Gastrocnemius medialis (tissue), 4 donors: ENCODE data around the gene FAM78B. TPM values are rescaled to one million over a fixed set of nuclear protein-coding genes. Genes with fewer than 3 reads are reported as not detected.

Source experiments
- ATAC-seq, 2 donors: fragments of 150-250 bp; one replicate each; pipeline ENCODE4 v1.9.1; 2016
- DNase-seq, 2 donors: peaks; one replicate each; pipeline ENCODE4 v3.0.0-alpha.2; 2019
- H3K27ac ChIP-seq, 4 donors: fragments of 200-600 bp; sonication (generic); 1 replicate in 1 of 4; 2 replicates in 3 of 4; pipeline ENCODE4 v1.5.1; 2016 to 2018; ENCODE audit warnings: mild to moderate bottlenecking in 2 of 4, moderate library complexity in 1 of 4
- H3K27me3 ChIP-seq, 3 donors: fragments of 200-600 bp; sonication (generic) in 2 of 3; 1 replicate in 1 of 3; 2 replicates in 2 of 3; pipeline versions ENCODE4 v1.5.1 to v1.6.0; 2016 to 2019; ENCODE audit warnings: mild to moderate bottlenecking in 1 of 3, moderate library complexity in 1 of 3
- H3K36me3 ChIP-seq, 2 donors: fragments of 200-600 bp; sonication (generic) in 1 of 2; one replicate each; pipeline ENCODE4 v1.5.1; 2017 to 2018
- H3K4me1 ChIP-seq, 2 donors: fragments of 200-600 bp; sonication (generic) in 1 of 2; one replicate each; pipeline ENCODE4 v1.5.1; 2016 to 2017; ENCODE audit warnings: mild to moderate bottlenecking in 2 of 2
- H3K4me3 ChIP-seq, 4 donors: fragments of 200-600 bp; sonication (generic) in 3 of 4; 1 replicate in 1 of 4; 2 replicates in 3 of 4; pipeline ENCODE4 v1.5.1; 2016 to 2019; ENCODE audit warnings: mild to moderate bottlenecking in 2 of 4
- H3K9me3 ChIP-seq, 3 donors: fragments of 200-600 bp; sonication (generic) in 2 of 3; 1 replicate in 1 of 3; 2 replicates in 2 of 3; pipeline ENCODE4 v1.5.1; 2016 to 2019
- POLR2A ChIP-seq, 2 donors: fragments of 450-650 bp; IDR thresholded peaks; one replicate each; pipeline ENCODE4 v1.6.1; 2017; ENCODE audit warnings: antibody characterized with exemption in 2 of 2, mild to moderate bottlenecking in 2 of 2, moderate library complexity in 2 of 2
- in situ Hi-C, 4 donors: fragments of 200-750 bp; cut with MboI; loops; one replicate each; pipeline versions ENCODE4 v1.15.0 to v1.8.0; 2017; ENCODE audit warnings: low sequenced_read_pairs in 4 of 4
- intact Hi-C: fragments of 100-400 bp; cut with DNase I; formaldehyde crosslinking; loops from one replicate; pipeline ENCODE4 v1.15.1; 2023; ENCODE audit warnings: low total_unique reads
- total RNA-seq, 4 donors: library from RNA; depleted of rRNA; stranded (reverse); fragments of >200 nt; gene quantifications; one replicate each; pipeline versions ENCODE4 v1.1.0 to v1.2.3, GENCODE V29; 2016
- TF ChIP-seq, protein P1 (sequence below), 5 experiments: fragments of 450-650 bp in 3 of 5; fragments of 200-600 bp in 2 of 5; sonication (generic) in 2 of 5; IDR thresholded peaks in 4 of 5; conservative IDR thresholded peaks in 1 of 5; 1 replicate in 4 of 5; 2 replicates in 1 of 5; pipeline ENCODE4 v1.5.1; 2016 to 2019; ENCODE audit warnings: antibody characterized with exemption in 5 of 5, mild to moderate bottlenecking in 3 of 5, moderate library complexity in 3 of 5

FAM78B gene
- total RNA-seq, 4 donors from 2014 or later: 1.6 to 9.9 (median 2.6) TPM

DNA sequence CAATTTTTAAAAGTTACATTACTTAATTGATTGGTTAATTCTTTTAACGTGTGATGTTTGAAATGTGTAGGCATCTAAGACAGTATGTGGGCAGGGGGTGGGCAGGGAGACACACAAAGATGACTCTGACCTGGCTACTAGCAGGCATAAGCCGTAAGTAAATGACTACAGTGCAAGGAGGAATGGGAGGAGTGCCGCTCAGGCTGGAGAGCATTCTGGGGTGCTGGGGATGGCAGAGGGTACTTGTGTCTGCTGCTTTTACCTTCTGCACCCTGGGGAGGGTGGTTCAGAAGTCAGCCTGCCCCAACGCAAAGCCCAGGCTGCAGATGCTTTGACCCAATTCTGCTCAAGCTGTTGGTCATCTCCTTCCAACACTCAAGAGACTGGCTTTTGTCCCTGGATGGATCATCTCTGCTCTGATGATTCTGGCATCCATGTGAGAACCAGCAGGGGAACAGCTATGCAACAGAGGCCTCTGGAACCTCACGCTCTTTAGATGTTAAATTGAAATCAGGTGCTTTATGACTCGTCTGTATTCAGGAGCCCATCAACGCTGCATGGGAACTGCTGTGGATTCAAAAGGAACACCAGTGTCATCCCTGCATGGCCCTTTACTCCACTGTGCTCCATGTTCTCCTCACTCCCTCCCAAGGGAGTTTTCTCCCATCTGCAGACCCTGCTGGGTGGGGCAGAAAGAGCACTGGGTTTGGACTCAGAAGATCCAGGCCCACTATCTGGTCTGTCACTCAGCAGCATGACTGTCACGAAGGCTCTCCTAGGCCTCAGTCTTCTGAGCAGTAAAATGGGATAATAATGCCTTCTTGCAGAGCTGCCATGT lies 78.8 kb downstream of the FAM78B start:
- H3K27ac ChIP-seq: no peak overlapping the region
- in situ Hi-C loops (no loop called here), intact Hi-C loops (no loop called here)
- ATAC-seq: no peak
- no peaks in the 10 kb centered on the region for H3K36me3 ChIP-seq
- no peaks in the 10 kb centered on the region for H3K9me3 ChIP-seq
- no peaks in the 10 kb centered on the region for H3K27me3 ChIP-seq
- H3K4me3 ChIP-seq: no peak overlapping the region
- TF ChIP-seq, protein P1, sequence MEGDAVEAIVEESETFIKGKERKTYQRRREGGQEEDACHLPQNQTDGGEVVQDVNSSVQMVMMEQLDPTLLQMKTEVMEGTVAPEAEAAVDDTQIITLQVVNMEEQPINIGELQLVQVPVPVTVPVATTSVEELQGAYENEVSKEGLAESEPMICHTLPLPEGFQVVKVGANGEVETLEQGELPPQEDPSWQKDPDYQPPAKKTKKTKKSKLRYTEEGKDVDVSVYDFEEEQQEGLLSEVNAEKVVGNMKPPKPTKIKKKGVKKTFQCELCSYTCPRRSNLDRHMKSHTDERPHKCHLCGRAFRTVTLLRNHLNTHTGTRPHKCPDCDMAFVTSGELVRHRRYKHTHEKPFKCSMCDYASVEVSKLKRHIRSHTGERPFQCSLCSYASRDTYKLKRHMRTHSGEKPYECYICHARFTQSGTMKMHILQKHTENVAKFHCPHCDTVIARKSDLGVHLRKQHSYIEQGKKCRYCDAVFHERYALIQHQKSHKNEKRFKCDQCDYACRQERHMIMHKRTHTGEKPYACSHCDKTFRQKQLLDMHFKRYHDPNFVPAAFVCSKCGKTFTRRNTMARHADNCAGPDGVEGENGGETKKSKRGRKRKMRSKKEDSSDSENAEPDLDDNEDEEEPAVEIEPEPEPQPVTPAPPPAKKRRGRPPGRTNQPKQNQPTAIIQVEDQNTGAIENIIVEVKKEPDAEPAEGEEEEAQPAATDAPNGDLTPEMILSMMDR (IDR thresholded peaks at IDR 0.05 in 4 of 5, conservative IDR thresholded peaks at IDR 0.05 in 1 of 5): no peak
- no peak for TF ChIP-seq POLR2A (IDR thresholded peaks at IDR 0.05)
- H3K4me1 ChIP-seq: peaks cover 0 to 7% of the 10 kb centered on the region in 2 donors
- no peak for DNase-seq

GRCh38 chr1:166086113-166086883 lies 80.5 kb downstream of the FAM78B start:
- Histone ChIP-seq H3K27ac (no peak overlapping the region), H3K27me3 (no peaks in the 10 kb centered on the region), H3K4me3 (no peak overlapping the region), H3K36me3 (no peaks in the 10 kb centered on the region), H3K4me1 (peaks cover 0 to 7% of the 10 kb centered on the region in 2 donors), H3K9me3 (no peaks in the 10 kb centered on the region)
- TF ChIP-seq, protein P1 (IDR thresholded peaks at IDR 0.05 in 4 of 5, conservative IDR thresholded peaks at IDR 0.05 in 1 of 5): no peak
- no peak for TF ChIP-seq POLR2A (IDR thresholded peaks at IDR 0.05)
- no peak for ATAC-seq
- DNase-seq: no peak
- intact Hi-C loops: no loop called here
- in situ Hi-C loops: no loop called here

DNA sequence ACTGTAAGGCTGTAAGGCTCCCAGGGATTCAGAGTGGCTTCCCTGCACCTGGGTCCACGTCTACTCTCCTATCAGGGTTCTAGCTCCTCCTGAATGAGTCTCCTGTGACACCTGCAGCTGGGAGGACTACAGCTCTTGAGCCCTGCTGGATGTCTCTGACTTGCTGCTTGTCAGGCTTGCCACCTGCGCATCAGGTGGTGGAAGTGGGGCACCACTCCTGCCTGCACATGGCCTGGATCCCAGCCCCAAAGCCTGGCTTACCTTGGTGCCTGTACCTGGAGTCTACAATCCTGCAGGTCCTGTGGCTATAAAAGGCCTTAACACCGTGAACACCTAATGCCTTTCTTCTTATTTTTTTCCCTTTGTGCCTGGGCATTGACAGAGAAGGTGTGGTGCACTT lies 82.2 kb downstream of the FAM78B start:
- ATAC-seq (no peak), DNase-seq (no peak)
- Histone ChIP-seq H3K27me3 (no peaks in the 10 kb centered on the region), H3K9me3 (no peaks in the 10 kb centered on the region), H3K4me1 (peaks cover 3 to 9% of the 10 kb centered on the region in 2 donors), H3K36me3 (no peaks in the 10 kb centered on the region), H3K4me3 (no peak overlapping the region), H3K27ac (no peak overlapping the region)
- intact Hi-C loops (no loop called here), in situ Hi-C loops (no loop called here)
- TF ChIP-seq, protein P1 (IDR thresholded peaks at IDR 0.05 in 4 of 5, conservative IDR thresholded peaks at IDR 0.05 in 1 of 5): no peak
- no peak for TF ChIP-seq POLR2A (IDR thresholded peaks at IDR 0.05)

DNA sequence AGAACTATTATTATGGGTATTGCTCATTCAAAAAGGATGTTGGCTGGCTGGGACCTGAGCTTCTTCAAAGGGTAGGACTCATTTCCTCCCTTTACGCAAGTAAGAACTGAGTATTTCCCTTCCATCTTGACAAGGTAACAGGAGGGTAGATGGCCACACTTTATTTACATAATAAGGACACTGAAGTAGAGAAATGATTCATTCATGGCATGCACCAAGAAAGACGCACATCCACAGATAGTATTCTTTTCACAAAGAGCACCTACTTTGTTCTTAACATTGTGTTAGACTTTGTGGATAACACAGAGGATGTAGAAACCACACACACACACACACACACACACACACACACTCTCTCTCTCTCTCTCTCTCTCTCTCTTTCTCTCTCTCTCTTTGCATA lies 82.9 kb downstream of the FAM78B start:
- DNase-seq (no peak), ATAC-seq (no peak)
- Histone ChIP-seq H3K27ac (no peak overlapping the region), H3K4me1 (peaks cover 3 to 8% of the 10 kb centered on the region in 2 donors), H3K4me3 (no peak overlapping the region), H3K9me3 (no peaks in the 10 kb centered on the region), H3K36me3 (no peaks in the 10 kb centered on the region), H3K27me3 (no peaks in the 10 kb centered on the region)
- intact Hi-C loops: no loop called here
- no peak for TF ChIP-seq POLR2A (IDR thresholded peaks at IDR 0.05)
- TF ChIP-seq, protein P1 (IDR thresholded peaks at IDR 0.05 in 4 of 5, conservative IDR thresholded peaks at IDR 0.05 in 1 of 5): no peak
- in situ Hi-C loops: no loop called here
